Breast epithelium (tissue), 4 donors: ENCODE results near the gene GRWD1. TPM values are rescaled to one million over a fixed set of nuclear protein-coding genes. Genes with fewer than 3 reads are reported as not detected.

Experiments
- DNase-seq, 2 donors: peaks; one replicate each; pipeline ENCODE4 v3.0.0-alpha.2; 2019; ENCODE audit warnings: low spot score in 2 of 2
- H3K27ac ChIP-seq, 2 donors: fragments of 200-600 bp; sonication (generic) in 1 of 2; one replicate each; pipeline ENCODE4 v1.5.1; 2016 to 2019; ENCODE audit warnings: mild to moderate bottlenecking in 1 of 2
- H3K27me3 ChIP-seq, 2 donors: fragments of 200-600 bp; sonication (generic) in 1 of 2; one replicate each; pipeline versions ENCODE4 v1.5.1 to v1.6.0; 2017 to 2019; ENCODE audit warnings: control low read depth in 1 of 2, mild to moderate bottlenecking in 1 of 2
- H3K36me3 ChIP-seq: fragments of 200-600 bp; one replicate; pipeline ENCODE4 v1.5.1; 2019
- H3K4me1 ChIP-seq, 2 donors: fragments of 200-600 bp; sonication (generic); one replicate each; pipeline ENCODE4 v1.5.1; 2016 to 2019; ENCODE audit warnings: control low read depth in 1 of 2
- H3K4me3 ChIP-seq, 3 donors: fragments of 200-600 bp; sonication (generic); 1 replicate in 2 of 3; 2 replicates in 1 of 3; pipeline ENCODE4 v1.5.1; 2016 to 2019; ENCODE audit warnings: mild to moderate bottlenecking in 3 of 3, moderate library complexity in 2 of 3
- H3K9me3 ChIP-seq, 2 donors: fragments of 200-600 bp; sonication (generic) in 1 of 2; one replicate each; pipeline ENCODE4 v1.5.1; 2016 to 2019; ENCODE audit warnings: control low read depth in 1 of 2
- CTCF ChIP-seq, 3 donors: fragments of 450-650 bp; IDR thresholded peaks; one replicate each; pipeline ENCODE4 v1.5.1; 2016 to 2017; ENCODE audit warnings: antibody characterized with exemption in 3 of 3, mild to moderate bottlenecking in 3 of 3, moderate library complexity in 3 of 3
- POLR2A ChIP-seq: fragments of 450-650 bp; IDR thresholded peaks from one replicate; pipeline ENCODE4 v1.6.1; 2016; ENCODE audit warnings: antibody characterized with exemption, mild to moderate bottlenecking, moderate library complexity
- POLR2AphosphoS5 ChIP-seq, 3 donors: sonication (generic); formaldehyde crosslinking; IDR thresholded peaks; one replicate each; pipeline ENCODE4 v1.6.1; 2017; ENCODE audit warnings: antibody characterized with exemption in 3 of 3
- intact Hi-C: fragments of 100-400 bp; cut with DNase I; formaldehyde crosslinking; loops from one replicate; pipeline ENCODE4 v1.15.1; 2023; ENCODE audit warnings: low total_unique reads
- total RNA-seq, 3 donors: library from RNA; depleted of rRNA; stranded (reverse); fragments of >200 nt; gene quantifications; one replicate each; pipeline ENCODE4 v1.1.0, GENCODE V29; 2016

Gene GRWD1
- total RNA-seq, 3 donors from 2014 or later, result 25.0 to 35.4 (median 30.1) TPM

- peaks cover 0 to 3% of the 10 kb centered on the region in 2 donors for H3K27me3 ChIP-seq
- H3K27ac ChIP-seq, result no peak overlapping the region
- TF ChIP-seq CTCF (IDR thresholded peaks at IDR 0.05) (no peak), POLR2A (no peak), POLR2AphosphoS5 (IDR thresholded peaks at IDR 0.05) (no peak)
- H3K4me3 ChIP-seq, result peak overlapping the region in 2 of 3 donors; percentile 86 to 99
- H3K36me3 ChIP-seq, result no peaks in the 10 kb centered on the region
- no peak for DNase-seq
- H3K4me1 ChIP-seq, result peaks cover 10 to 12% of the 10 kb centered on the region in 2 donors
- H3K9me3 ChIP-seq, result no peaks in the 10 kb centered on the region
- intact Hi-C loops, result loop anchor here (1.0 kb wide), 1 partner anchor 36 kb away; no protein-coding TSS in a partner anchor
Observed at GRCh38 chr19:48443256-48443655, 2.5 kb upstream of the GRWD1 start.

GRCh38 chr19:48443731-48444128, 2.1 kb upstream of the GRWD1 start:
- Histone ChIP-seq H3K4me3 (peak overlapping the region in 2 of 3 donors; percentile 86 to 99), H3K4me1 (peaks cover 10 to 12% of the 10 kb centered on the region in 2 donors), H3K9me3 (no peaks in the 10 kb centered on the region), H3K36me3 (no peaks in the 10 kb centered on the region), H3K27me3 (peaks cover 0 to 3% of the 10 kb centered on the region in 2 donors), H3K27ac (no peak overlapping the region)
- intact Hi-C loops, result loop anchor here (1.0 kb wide), 1 partner anchor 36 kb away; no protein-coding TSS in a partner anchor
- no peak for DNase-seq
- TF ChIP-seq POLR2A (no peak), CTCF (IDR thresholded peaks at IDR 0.05) (no peak), POLR2AphosphoS5 (IDR thresholded peaks at IDR 0.05) (no peak)

- no peak for DNase-seq
- intact Hi-C loops, result no loop called here
- peaks cover 10 to 12% of the 10 kb centered on the region in 2 donors for H3K4me1 ChIP-seq
- peak overlapping the region; percentile 82 to 88 for H3K27ac ChIP-seq
- H3K9me3 ChIP-seq, result no peaks in the 10 kb centered on the region
- H3K36me3 ChIP-seq, result no peaks in the 10 kb centered on the region
- H3K27me3 ChIP-seq, result peaks cover 0 to 3% of the 10 kb centered on the region in 2 donors
- TF ChIP-seq POLR2AphosphoS5 (IDR thresholded peaks at IDR 0.05) (no peak), CTCF (IDR thresholded peaks at IDR 0.05) (no peak), POLR2A (no peak)
- H3K4me3 ChIP-seq, result peak overlapping the region; percentile 86 to 99 (median 99)
Observed at GRCh38 chr19:48444129-48444935, 1.5 kb upstream of the GRWD1 start.

- no peak for TF ChIP-seq CTCF (IDR thresholded peaks at IDR 0.05)
- TF ChIP-seq POLR2A, result no peak
- TF ChIP-seq POLR2AphosphoS5 (IDR thresholded peaks at IDR 0.05), result no peak
- peaks cover 10 to 12% of the 10 kb centered on the region in 2 donors for H3K4me1 ChIP-seq
- H3K4me3 ChIP-seq, result peak overlapping the region; percentile 86 to 99 (median 99)
- intact Hi-C loops, result no loop called here
- no peak for DNase-seq
- H3K27ac ChIP-seq, result peak overlapping the region; percentile 82 to 88
- H3K36me3 ChIP-seq, result no peaks in the 10 kb centered on the region
- no peaks in the 10 kb centered on the region for H3K9me3 ChIP-seq
- peaks cover 0 to 3% of the 10 kb centered on the region in 2 donors for H3K27me3 ChIP-seq
Observed at GRCh38 chr19:48444936-48445200, 915 bp upstream of the GRWD1 start.

- Histone ChIP-seq H3K4me3 (peak overlapping the region; percentile 86 to 99 (median 99)), H3K27ac (peak overlapping the region; percentile 82 to 88), H3K27me3 (peaks cover 0 to 3% of the 10 kb centered on the region in 2 donors), H3K4me1 (peaks cover 10 to 12% of the 10 kb centered on the region in 2 donors), H3K36me3 (no peaks in the 10 kb centered on the region), H3K9me3 (no peaks in the 10 kb centered on the region)
- no peak for DNase-seq
- no peak for TF ChIP-seq POLR2AphosphoS5 (IDR thresholded peaks at IDR 0.05)
- peak; percentile 40 to 60 (median 48) for TF ChIP-seq CTCF (IDR thresholded peaks at IDR 0.05)
- no peak for TF ChIP-seq POLR2A
- intact Hi-C loops, result no loop called here
Observed at GRCh38 chr19:48445256-48445605, 552 bp upstream of the GRWD1 start.
